HG02571 (cell line): ENCODE measurements around the gene NFIB.

Source experiments
- ATAC-seq: cut with Tn5 transposase; IDR thresholded peaks from one replicate; pipeline ENCODE4 v1.9.1; 2021; ENCODE audit warnings: mild to moderate bottlenecking, moderate library complexity; ENCODE audit not compliant: unreplicated experiment

Gene NFIB

DNA sequence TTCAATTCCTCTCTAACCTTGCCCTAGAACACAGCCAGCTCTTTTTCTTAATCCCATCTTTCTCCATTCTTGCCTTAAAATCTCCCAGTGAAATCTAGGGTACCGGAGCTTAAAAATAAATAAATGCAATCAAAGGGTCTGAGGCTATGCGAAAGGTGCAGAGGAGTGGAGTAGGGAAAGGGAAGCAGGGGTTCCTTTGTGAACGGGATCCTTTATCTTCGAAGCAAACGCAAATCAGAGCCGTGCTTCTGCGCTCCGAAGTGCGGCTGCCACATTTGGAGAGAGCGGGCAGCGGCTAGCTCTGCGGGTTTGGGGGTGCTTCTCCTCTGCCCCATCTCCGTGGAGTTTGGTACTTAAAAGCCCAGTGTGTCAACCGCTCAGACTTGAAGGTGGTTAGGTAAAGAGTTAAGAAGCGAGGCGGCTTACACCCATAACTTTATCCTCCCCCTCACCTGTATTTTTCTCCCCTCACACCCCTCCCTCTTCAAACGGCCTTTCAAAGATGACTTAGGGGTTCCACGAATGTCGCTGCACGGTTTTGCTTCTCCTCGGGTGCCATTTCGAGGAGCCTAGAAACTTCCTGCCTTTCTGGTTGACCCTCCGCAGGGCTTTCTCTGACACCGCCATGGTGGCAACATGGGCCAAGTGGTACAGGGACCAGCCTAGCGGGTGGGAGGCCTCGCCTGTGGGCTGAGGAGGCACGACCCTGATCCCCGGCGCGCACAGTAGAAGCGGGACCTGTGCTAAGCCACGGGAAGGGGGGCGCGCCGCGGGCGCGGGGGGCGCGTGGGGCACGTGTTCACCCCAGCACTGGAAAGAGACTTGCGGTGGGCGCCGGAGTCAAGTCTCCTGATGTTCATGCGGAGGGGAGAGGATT is 31.7 kb upstream of the NFIB start:
- no peak for ATAC-seq

DNA sequence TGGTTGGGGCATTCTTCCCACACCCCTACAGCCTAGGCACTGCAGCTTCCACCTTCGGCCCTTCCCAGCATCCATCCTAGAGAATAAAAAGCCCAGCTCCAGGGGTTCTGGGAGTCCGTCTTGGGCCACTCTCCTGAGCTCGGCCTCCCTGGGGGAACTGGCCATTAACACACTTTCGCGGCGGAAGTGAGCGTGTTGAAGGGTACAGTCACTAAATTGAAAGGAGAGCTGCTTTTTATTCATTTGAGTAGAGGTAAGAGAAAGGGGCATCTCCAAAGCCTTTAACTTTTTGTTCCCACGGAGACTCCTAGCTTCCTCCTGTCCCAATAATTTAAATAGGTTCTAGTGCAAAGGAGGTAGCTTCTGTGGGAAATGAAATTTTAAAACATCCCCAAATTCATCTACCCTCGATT is 31.0 kb upstream of the NFIB start:
- ATAC-seq, result no peak

DNA sequence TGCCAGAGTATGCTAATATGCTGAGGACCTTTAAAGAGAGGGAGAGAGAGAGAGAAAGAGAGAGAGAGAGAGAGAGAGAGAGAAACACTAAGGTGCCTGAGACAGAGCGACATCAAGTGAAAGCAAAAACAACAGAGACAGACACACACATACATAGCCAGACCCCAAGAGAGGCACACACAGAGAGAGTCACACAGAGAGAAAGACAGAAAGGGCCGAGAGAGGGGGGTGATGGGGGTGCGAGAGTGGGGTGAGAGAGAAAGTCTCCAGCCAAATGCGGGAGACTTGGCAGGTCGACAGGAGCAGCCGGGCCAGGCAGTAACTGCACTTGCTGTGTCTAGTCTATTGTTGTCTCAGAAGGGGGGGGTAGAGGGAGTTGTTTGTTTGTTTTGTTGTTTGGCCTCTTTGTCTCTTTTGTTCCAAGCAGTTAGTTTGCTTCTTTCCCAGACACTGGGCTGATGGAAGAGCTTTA is 30.1 kb upstream of the NFIB start:
- no peak for ATAC-seq

- ATAC-seq, result no peak
Observed at GRCh38 chr9:14343261-14344031, 29.5 kb upstream of the NFIB start.

DNA sequence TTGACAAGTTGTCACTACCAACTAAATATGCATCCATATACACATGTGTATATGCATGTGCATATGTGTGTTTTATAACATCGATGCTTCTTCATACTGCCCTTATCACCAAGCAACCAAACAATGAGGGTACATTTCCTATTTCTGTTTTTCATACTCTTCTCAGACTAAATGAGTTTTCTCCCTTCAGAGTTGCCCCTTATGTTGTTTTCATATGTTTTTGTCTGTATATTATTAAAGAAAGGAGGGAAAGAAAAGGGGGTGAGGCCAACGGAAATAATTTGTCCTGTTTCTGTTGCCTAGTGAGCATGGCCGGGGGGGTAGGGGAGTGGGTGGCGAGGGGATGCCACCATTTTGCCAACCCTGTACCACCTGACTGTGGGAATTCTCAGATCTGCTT is 28.8 kb upstream of the NFIB start:
- no peak for ATAC-seq

- no peak for ATAC-seq
Observed at GRCh38 chr9:14341437-14342122, 27.6 kb upstream of the NFIB start.

DNA sequence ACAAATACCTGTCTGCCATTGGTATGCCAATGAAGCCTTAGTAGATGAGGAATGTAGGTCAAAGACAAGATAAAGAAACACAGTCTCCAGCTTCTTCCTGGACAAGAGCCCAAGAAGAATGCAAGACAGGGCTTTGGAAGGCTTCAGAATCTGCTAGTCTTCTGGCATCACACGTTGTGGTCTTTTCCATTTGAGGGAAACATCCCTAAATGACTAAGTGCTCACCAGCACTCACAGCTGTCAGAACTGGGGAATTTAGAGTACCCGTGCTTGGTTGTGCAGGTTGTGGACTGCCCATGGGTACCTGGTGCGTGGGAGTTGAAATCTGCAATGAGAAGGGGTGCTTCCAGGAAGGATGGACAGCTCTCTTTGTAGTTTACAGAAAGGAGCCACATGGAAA is 27.1 kb upstream of the NFIB start:
- ATAC-seq, result no peak

GRCh38 chr9:14340219-14340873 is 26.4 kb upstream of the NFIB start:
- no peak for ATAC-seq

DNA sequence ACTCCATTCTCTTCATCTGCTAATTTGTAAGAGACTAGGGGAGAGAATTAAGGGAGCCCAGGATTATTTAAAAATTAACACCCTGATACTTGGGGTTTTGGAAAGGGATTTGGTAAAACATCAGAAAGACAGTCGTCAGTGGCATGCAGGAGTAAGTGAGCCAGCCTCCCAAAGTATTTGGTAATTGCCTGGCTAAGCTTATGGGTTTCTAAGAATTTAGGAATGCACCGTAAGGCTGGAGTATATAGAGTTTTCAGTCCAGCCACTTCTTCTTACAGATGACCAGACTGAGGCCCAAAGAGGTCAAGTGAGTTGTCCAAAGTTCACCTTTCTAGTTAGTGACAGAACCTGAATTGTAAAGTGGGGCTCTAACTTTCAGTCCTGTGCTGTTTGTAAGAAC is 25.8 kb upstream of the NFIB start:
- ATAC-seq, result no peak

- no peak for ATAC-seq
Observed at GRCh38 chr9:14337615-14338014, 23.7 kb upstream of the NFIB start.

DNA sequence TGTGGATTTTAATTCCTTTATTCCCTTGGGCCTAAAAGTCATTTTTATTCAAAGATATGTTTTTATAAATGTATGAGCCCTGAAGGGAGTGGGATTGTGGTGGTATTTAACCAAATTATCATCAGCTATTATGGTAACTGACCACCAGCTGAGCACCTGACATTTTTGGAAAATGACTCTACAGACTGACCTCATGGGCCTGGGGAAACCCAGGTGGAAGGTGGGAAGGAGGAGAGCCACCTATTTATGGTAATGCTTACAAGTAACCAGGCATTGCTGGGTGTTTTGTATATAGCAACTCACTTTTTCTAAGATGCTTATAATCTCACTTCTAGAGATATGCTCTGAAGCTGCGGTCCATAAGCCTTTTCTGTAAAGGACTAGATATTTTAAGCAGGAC is 22.3 kb upstream of the NFIB start:
- no peak for ATAC-seq

GRCh38 chr9:14331120-14331519 is 17.2 kb upstream of the NFIB start:
- no peak for ATAC-seq

GRCh38 chr9:14327036-14327435 is 13.1 kb upstream of the NFIB start:
- no peak for ATAC-seq

DNA sequence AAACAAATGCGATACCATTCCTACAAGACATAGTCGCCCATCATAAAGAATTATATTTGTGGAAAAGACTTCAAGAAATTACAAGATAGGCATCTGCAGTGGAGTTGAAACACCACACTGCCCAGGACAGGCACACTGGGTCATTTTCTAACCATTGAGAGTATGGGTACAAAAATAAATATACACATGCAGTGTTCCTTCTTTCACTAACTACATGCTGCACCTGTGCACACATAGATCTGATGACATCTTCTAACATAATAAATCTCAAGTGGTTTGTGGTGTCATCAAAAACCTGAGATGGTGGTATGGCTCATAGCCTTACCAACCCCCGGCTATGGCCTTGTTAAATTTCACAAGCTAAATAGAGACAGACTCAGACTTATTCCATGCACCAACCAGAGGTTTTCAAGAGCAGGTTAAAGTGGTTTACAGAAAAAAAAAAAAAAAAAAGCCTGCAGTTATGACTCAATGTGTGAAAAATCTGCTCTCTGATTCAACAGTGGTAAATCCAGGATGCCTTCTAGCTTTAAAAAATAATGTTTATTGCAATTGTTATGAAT is 12.4 kb upstream of the NFIB start:
- ATAC-seq, result no peak

- no peak for ATAC-seq
Observed at GRCh38 chr9:14325147-14325546, 11.2 kb upstream of the NFIB start.

DNA sequence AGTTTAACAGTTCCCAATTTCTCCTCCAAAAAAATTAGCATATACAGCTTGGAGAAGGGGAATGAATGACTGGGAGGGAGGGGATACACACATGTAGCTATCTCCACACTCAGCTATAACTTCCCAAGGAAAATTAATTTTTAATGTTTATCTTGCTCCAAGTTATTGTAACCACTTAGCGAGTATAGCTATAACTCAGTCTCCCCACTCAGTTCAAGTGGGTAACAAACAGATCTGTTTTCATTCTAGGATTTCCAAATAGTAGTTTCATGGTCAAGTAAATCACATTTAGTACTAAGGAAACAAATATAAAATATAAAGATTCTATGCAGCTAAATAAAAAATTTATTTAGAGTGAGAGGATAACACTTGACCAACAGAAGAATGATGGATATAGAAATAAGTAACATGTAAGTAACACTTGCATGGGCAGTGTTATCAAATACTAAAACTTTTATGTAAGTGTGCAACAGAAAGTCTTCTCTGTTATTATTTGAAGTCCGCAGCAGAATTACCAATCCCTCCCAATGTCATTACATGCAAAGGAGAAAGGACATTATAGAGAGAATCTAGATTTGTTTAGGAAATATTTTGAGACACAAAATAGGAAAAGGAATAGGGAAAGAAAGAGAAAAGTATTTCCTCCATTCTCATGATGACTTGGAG is 10.2 kb upstream of the NFIB start:
- ATAC-seq, result no peak

- ATAC-seq, result peak; percentile 3
Observed at GRCh38 chr9:14323083-14323971, 9.4 kb upstream of the NFIB start.

GRCh38 chr9:14322211-14323082 is 8.5 kb upstream of the NFIB start:
- ATAC-seq, result peak; percentile 92
